Measurements from ENCODE around the gene NDUFA5. TPM values are rescaled to one million over a fixed set of nuclear protein-coding genes. Genes with fewer than 3 reads are reported as not detected.

NDUFA5 gene
- total RNA-seq, 2 donors from 2014 or later, result 86.0 to 129 TPM

DNA sequence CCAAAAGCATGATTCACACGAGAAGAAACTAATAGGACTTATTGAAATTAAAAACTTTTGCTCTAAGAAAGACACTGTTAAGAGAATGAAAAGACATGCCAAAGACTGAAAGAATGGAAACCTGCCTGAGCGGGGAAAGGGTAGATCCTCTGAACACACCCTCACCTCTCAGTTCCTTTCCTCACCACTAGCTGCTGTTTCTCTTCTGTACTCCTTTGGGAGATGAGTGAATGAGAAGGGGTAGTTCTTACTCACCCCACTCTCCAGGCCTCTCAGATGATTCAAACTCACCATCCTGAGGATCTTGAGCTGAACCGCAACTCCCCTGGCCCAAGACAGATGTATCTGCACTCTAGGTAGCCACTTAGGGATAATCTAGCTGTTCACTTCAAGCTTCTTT, 65.1 kb downstream of the NDUFA5 start:
- no peaks in the 10 kb centered on the region for H3K27me3 ChIP-seq
- intact Hi-C loops (cut with DNase I), result loop anchor here (5.0 to 10.0 kb wide), 2 partner anchors 45 to 372 kb away; no protein-coding TSS in a partner anchor
- H3K4me3 ChIP-seq, result no peak overlapping the region
- H3K27ac ChIP-seq, result no peak overlapping the region
- DNase-seq, result no peak
- no peaks in the 10 kb centered on the region for H3K9me3 ChIP-seq
- TF ChIP-seq, protein P1, sequence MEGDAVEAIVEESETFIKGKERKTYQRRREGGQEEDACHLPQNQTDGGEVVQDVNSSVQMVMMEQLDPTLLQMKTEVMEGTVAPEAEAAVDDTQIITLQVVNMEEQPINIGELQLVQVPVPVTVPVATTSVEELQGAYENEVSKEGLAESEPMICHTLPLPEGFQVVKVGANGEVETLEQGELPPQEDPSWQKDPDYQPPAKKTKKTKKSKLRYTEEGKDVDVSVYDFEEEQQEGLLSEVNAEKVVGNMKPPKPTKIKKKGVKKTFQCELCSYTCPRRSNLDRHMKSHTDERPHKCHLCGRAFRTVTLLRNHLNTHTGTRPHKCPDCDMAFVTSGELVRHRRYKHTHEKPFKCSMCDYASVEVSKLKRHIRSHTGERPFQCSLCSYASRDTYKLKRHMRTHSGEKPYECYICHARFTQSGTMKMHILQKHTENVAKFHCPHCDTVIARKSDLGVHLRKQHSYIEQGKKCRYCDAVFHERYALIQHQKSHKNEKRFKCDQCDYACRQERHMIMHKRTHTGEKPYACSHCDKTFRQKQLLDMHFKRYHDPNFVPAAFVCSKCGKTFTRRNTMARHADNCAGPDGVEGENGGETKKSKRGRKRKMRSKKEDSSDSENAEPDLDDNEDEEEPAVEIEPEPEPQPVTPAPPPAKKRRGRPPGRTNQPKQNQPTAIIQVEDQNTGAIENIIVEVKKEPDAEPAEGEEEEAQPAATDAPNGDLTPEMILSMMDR (IDR thresholded peaks at IDR 0.05), result no peak
- H3K36me3 ChIP-seq, result no peaks in the 10 kb centered on the region
- H3K4me1 ChIP-seq, result no peaks in the 10 kb centered on the region
- H3K9ac ChIP-seq (ENCODE audit: low read depth in 2 of 2, low read length in 2 of 2), result no peak overlapping the region

Other genes starting within 250 kb of the NDUFA5 start
- gene IQUB, start 23.2 kb downstream of the NDUFA5 start, total RNA-seq, result under 1 TPM in 1 of 2 donors, not detected in 1; 0.16 TPM
- gene ASB15, start 44.0 kb upstream of the NDUFA5 start, total RNA-seq, result not detected
- gene LMOD2, start 98.0 kb upstream of the NDUFA5 start, total RNA-seq, result not detected
- gene WASL, start 191.2 kb upstream of the NDUFA5 start, total RNA-seq, result 100 to 1,000 TPM in 1 of 2 donors, 10 to 100 TPM in 1; 54.9 to 126 TPM